ENCODE measurements around the gene IGDCC3.
A peak's percentile ranks its signal among the peaks of the same experiment; 100 is the strongest.

Gene IGDCC3

GRCh38 chr15:65420975-65421359 is 43.2 kb upstream of the IGDCC3 start:
- in situ Hi-C loops (cut with HindIII; ENCODE audit: low sequenced_read_pairs), result no loop called here
- TF ChIP-seq, protein P1, sequence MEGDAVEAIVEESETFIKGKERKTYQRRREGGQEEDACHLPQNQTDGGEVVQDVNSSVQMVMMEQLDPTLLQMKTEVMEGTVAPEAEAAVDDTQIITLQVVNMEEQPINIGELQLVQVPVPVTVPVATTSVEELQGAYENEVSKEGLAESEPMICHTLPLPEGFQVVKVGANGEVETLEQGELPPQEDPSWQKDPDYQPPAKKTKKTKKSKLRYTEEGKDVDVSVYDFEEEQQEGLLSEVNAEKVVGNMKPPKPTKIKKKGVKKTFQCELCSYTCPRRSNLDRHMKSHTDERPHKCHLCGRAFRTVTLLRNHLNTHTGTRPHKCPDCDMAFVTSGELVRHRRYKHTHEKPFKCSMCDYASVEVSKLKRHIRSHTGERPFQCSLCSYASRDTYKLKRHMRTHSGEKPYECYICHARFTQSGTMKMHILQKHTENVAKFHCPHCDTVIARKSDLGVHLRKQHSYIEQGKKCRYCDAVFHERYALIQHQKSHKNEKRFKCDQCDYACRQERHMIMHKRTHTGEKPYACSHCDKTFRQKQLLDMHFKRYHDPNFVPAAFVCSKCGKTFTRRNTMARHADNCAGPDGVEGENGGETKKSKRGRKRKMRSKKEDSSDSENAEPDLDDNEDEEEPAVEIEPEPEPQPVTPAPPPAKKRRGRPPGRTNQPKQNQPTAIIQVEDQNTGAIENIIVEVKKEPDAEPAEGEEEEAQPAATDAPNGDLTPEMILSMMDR (IDR thresholded peaks at IDR 0.05; ENCODE audit: low read depth, low read length), result no peak
- no peak for DNase-seq (ENCODE audit: low read depth, low spot score)
- H3K4me3 ChIP-seq (ENCODE audit: low read depth, low read length), result peak overlapping the region; percentile 67

GRCh38 chr15:65418596-65418995 is 40.8 kb upstream of the IGDCC3 start:
- no peak overlapping the region for H3K4me3 ChIP-seq (ENCODE audit: low read depth, low read length)
- DNase-seq (ENCODE audit: low read depth, low spot score), result no peak
- in situ Hi-C loops (cut with HindIII; ENCODE audit: low sequenced_read_pairs), result no loop called here
- TF ChIP-seq, protein P1 (IDR thresholded peaks at IDR 0.05; ENCODE audit: low read depth, low read length), result no peak

GRCh38 chr15:65416845-65417416 is 39.1 kb upstream of the IGDCC3 start:
- DNase-seq (ENCODE audit: low read depth, low spot score), result peak; percentile 65

DNA sequence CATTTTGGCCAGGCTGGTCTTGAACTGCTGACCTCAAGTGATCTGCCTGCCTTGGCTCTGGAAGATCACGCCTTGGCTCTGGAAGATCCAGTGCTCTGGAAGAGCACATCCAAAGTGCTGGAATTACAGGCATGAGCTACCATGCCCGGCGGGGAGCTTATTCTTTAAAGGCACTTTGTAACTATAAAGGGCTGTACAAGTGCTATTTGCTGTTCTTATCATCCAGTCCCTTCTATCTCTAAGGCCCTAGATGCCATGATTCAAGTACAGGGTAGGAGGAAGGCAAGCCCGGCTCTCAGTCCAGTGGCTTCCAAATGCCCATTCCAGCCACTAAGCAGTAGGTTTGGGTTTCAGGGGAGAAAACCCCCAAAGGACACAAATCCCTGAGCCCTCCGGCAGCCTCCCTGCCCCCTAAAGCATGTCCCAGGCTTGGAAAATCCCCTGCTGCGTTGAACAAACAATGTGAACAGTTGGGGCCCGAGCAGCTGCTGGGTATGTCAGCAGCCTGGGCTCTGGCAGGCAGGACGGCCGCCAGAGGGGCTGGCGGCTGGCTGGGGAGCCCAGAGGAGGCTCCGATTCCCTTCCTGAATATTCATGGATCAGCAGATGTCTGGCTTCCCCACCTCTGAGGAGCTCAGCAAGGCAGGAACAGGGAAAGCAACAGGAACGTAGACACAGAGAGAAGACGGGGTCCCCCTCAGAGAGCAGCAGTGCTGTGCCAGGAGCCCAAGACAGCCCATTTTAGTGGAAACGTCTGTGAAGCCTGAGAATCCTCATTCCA is 37.2 kb upstream of the IGDCC3 start:
- peak; percentile 89 for DNase-seq (ENCODE audit: low read depth, low spot score)
- in situ Hi-C loops (cut with HindIII; ENCODE audit: low sequenced_read_pairs), result no loop called here
- no peak overlapping the region for H3K4me3 ChIP-seq (ENCODE audit: low read depth, low read length)
- TF ChIP-seq, protein P1 (IDR thresholded peaks at IDR 0.05; ENCODE audit: low read depth, low read length), result peak; percentile 35

More at GRCh38 chr15:65416845-65417416, 39.1 kb upstream of the IGDCC3 start:
- TF ChIP-seq, protein P1 (IDR thresholded peaks at IDR 0.05; ENCODE audit: low read depth, low read length), result no peak
- in situ Hi-C loops (cut with HindIII; ENCODE audit: low sequenced_read_pairs), result no loop called here
- H3K4me3 ChIP-seq (ENCODE audit: low read depth, low read length), result no peak overlapping the region

GRCh38 chr15:65413760-65414144 is 36.0 kb upstream of the IGDCC3 start:
- TF ChIP-seq, protein P1 (IDR thresholded peaks at IDR 0.05; ENCODE audit: low read depth, low read length), result no peak
- in situ Hi-C loops (cut with HindIII; ENCODE audit: low sequenced_read_pairs), result no loop called here
- no peak for DNase-seq (ENCODE audit: low read depth, low spot score)
- H3K4me3 ChIP-seq (ENCODE audit: low read depth, low read length), result no peak overlapping the region

GRCh38 chr15:65413051-65413759 is 35.4 kb upstream of the IGDCC3 start:
- TF ChIP-seq, protein P1 (IDR thresholded peaks at IDR 0.05; ENCODE audit: low read depth, low read length), result no peak
- in situ Hi-C loops (cut with HindIII; ENCODE audit: low sequenced_read_pairs), result no loop called here
- DNase-seq (ENCODE audit: low read depth, low spot score), result no peak
- no peak overlapping the region for H3K4me3 ChIP-seq (ENCODE audit: low read depth, low read length)

Data from astrocyte of the spinal cord (primary cell).